HepG2 (cell line): ENCODE measurements around the gene ZFPL1. TPM values are rescaled to one million over a fixed set of nuclear protein-coding genes. Genes with fewer than 3 reads are reported as not detected.

Experiments used
- DNMT1 ChIP-seq: sonication (generic); formaldehyde crosslinking; IDR thresholded peaks from 2 replicates; pipeline ENCODE4 v1.5.1; 2020; ENCODE audit warnings: mild to moderate bottlenecking, missing genetic modification reagents
- EEA1 ChIP-seq: sonication (generic); formaldehyde crosslinking; IDR thresholded peaks from 2 replicates; pipeline ENCODE4 v1.5.1; 2020; ENCODE audit warnings: mild to moderate bottlenecking, missing genetic modification reagents, borderline replicate concordance
- GABPB1 ChIP-seq: IDR thresholded peaks from 2 replicates; pipeline ENCODE4 v1.6.1; 2016; ENCODE audit warnings: mild to moderate bottlenecking, missing genetic modification reagents, moderate library complexity, missing compliant biosample characterization
- JDP2 ChIP-seq: sonication (generic); formaldehyde crosslinking; IDR thresholded peaks from 2 replicates; pipeline ENCODE4 v1.8.1; 2022; ENCODE audit warnings: missing genetic modification reagents, borderline replicate concordance
- MAX ChIP-seq: IDR thresholded peaks from 2 replicates; pipeline ENCODE4 v1.6.1; 2012; ENCODE audit warnings: inconsistent platforms
- MED8 ChIP-seq: sonication (generic); formaldehyde crosslinking; IDR thresholded peaks from 2 replicates; pipeline ENCODE4 v1.8.1; 2023; ENCODE audit warnings: mild to moderate bottlenecking, missing genetic modification reagents; ENCODE audit not compliant: insufficient replicate concordance
- MEF2D ChIP-seq: sonication (generic); formaldehyde crosslinking; IDR thresholded peaks from 2 replicates; pipeline ENCODE4 v1.5.1; 2020; ENCODE audit warnings: mild to moderate bottlenecking, missing genetic modification reagents
- MTF2 ChIP-seq: sonication (generic); formaldehyde crosslinking; IDR thresholded peaks from 2 replicates; pipeline ENCODE4 v1.5.0; 2020; ENCODE audit warnings: missing genetic modification reagents, borderline replicate concordance
- NPAS2 ChIP-seq: sonication (generic); formaldehyde crosslinking; IDR thresholded peaks from 2 replicates; pipeline ENCODE4 v1.8.0; 2022; ENCODE audit warnings: mild to moderate bottlenecking, missing genetic modification reagents, borderline replicate concordance
- NRL ChIP-seq: sonication (generic); formaldehyde crosslinking; IDR thresholded peaks from 2 replicates; pipeline ENCODE4 v1.5.0; 2020; ENCODE audit warnings: missing genetic modification reagents, mild to moderate bottlenecking, moderate library complexity, borderline replicate concordance
- ZBTB10 ChIP-seq: sonication (generic); formaldehyde crosslinking; IDR thresholded peaks from 2 replicates; pipeline ENCODE4 v1.4.0; 2020; ENCODE audit warnings: missing genetic modification reagents, borderline replicate concordance
- ZBTB38 ChIP-seq: sonication (generic); formaldehyde crosslinking; IDR thresholded peaks from 2 replicates; pipeline ENCODE4 v1.5.1; 2020; ENCODE audit warnings: mild to moderate bottlenecking, missing genetic modification reagents
- ZNF337 ChIP-seq: sonication (generic); formaldehyde crosslinking; IDR thresholded peaks from 2 replicates; pipeline ENCODE4 v1.5.1; 2020; ENCODE audit warnings: missing genetic modification reagents, low read depth, mild to moderate bottlenecking, borderline replicate concordance
- ZNF589 ChIP-seq: sonication (generic); formaldehyde crosslinking; conservative IDR thresholded peaks from 2 replicates; pipeline ENCODE4 v1.8.0; 2022; ENCODE audit warnings: mild to moderate bottlenecking, moderate library complexity, missing genetic modification reagents
- ZSCAN9 ChIP-seq: IDR thresholded peaks from 2 replicates; pipeline ENCODE4 v1.6.1; 2016; ENCODE audit warnings: borderline replicate concordance
- polyA plus RNA-seq, 8 experiments: library from polyadenylated mRNA; depleted of rRNA in 3 of 8; stranded (reverse) in 7 of 8; unstranded in 1 of 8; fragments of >200 nt; fragmentation: Illumina TruSeq in 4 of 8; extraction: Trizol in 4 of 8; gene quantifications; 2 replicates each; pipeline versions ENCODE4 v1.2.1 to v1.2.3, GENCODE V29; 2011 to 2016; ENCODE audit warnings: low read depth in 4 of 8, missing spikeins in 1 of 8, mixed read lengths in 1 of 8; ENCODE audit not compliant: insufficient read depth in 1 of 8
- total RNA-seq, 5 experiments: library from RNA; depleted of rRNA; stranded (reverse); fragments of >200 nt; fragmentation: Illumina TruSeq; extraction: Trizol; gene quantifications; 2 replicates each; pipeline ENCODE4 v1.2.3, GENCODE V29; 2016; ENCODE audit warnings: low read depth in 1 of 5
- TF ChIP-seq, protein P1 (sequence below): sonication (generic); formaldehyde crosslinking; IDR thresholded peaks from 2 replicates; pipeline ENCODE4 v1.5.0; 2020; ENCODE audit warnings: mild to moderate bottlenecking, missing genetic modification reagents
- TF ChIP-seq, protein P2 (sequence below): IDR thresholded peaks from 2 replicates; pipeline ENCODE4 v1.6.1; 2016; ENCODE audit warnings: low read depth, borderline replicate concordance
- TF ChIP-seq, protein P3 (sequence below): sonication (generic); formaldehyde crosslinking; IDR thresholded peaks from 2 replicates; pipeline ENCODE4 v1.5.1; 2020; ENCODE audit warnings: mild to moderate bottlenecking, missing genetic modification reagents, moderate library complexity
- TF ChIP-seq, protein P4 (sequence below): sonication (generic); formaldehyde crosslinking; IDR thresholded peaks from 2 replicates; pipeline ENCODE4 v1.4.0; 2020; ENCODE audit warnings: missing genetic modification reagents, borderline replicate concordance

Gene ZFPL1
- total and polyA plus RNA-seq, 2 of the 13 experiments (the other 11 are each of a cell fraction or from before 2014, with no cell fraction given) = 32.2 to 56.0 TPM

DNA sequence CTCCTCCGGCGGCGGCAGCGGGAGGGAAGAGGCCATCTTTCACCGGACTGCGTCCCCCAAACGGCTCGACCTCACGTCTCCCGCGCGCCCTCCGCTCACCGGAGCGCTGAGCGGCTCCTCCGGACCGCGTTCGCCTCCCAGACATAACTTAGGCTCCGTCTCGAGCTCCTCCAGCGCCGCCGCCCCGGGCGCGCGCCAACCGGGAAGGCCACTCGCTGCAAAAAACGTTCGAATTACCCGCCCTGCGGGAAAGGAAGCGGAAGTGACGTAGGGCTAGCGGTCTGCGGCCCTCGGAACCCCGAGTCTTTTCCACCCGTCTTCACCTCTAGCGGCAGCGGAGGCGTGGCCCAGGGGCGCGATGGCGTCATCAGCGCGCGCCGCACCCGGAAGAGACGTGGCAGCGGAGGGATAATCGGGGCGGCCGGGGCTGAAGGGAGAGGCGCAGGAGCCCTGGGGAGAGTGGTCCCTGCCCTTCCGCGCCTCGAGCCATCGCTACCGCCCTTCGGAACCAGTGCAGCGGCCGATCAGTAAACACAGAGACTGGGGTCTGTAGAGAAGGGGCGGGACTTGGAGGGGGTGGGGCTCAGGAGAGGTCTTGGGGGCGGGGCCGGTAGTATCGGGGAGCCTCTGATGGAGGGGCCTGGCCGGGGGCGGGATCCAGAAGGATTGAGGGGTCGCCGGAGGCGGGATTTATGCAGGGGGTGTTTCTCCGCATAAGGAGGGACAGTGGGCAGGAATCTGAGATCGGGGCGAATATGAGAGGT is at the start of gene ZFPL1, which contains the start of gene CDCA5 (continued):
- TF ChIP-seq, protein P1, sequence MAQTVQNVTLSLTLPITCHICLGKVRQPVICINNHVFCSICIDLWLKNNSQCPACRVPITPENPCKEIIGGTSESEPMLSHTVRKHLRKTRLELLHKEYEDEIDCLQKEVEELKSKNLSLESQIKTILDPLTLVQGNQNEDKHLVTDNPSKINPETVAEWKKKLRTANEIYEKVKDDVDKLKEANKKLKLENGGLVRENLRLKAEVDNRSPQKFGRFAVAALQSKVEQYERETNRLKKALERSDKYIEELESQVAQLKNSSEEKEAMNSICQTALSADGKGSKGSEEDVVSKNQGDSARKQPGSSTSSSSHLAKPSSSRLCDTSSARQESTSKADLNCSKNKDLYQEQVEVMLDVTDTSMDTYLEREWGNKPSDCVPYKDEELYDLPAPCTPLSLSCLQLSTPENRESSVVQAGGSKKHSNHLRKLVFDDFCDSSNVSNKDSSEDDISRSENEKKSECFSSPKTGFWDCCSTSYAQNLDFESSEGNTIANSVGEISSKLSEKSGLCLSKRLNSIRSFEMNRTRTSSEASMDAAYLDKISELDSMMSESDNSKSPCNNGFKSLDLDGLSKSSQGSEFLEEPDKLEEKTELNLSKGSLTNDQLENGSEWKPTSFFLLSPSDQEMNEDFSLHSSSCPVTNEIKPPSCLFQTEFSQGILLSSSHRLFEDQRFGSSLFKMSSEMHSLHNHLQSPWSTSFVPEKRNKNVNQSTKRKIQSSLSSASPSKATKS (CRISPR knock-in tag) = no peak
- TF ChIP-seq MAX (peak; percentile 86), MEF2D (peak; percentile 59), ZBTB38 (CRISPR knock-in tag) (peak; percentile 71; the same call in 1 of the 2 replicates), ZSCAN9 (CRISPR knock-in tag) (peak; percentile 56; the same call in 1 of the 2 replicates), JDP2 (CRISPR knock-in tag) (peak; percentile 66; the same call in 1 of the 2 replicates), DNMT1 (CRISPR knock-in tag) (no peak), EEA1 (CRISPR knock-in tag) (no peak), GABPB1 (peak; percentile 100), ZNF337 (CRISPR knock-in tag) (0 out of 2 replicates have a peak, but pooled peaks have one; percentile 35), ZNF589 (peak; percentile 91), NPAS2 (CRISPR knock-in tag) (no peak), NRL (CRISPR knock-in tag) (0 out of 2 replicates have a peak, but pooled peaks have one; percentile 34), MED8 (CRISPR knock-in tag) (no peak), ZBTB10 (CRISPR knock-in tag) (peak; percentile 84; the same call in 1 of the 2 replicates), MTF2 (CRISPR knock-in tag) (no peak)
- TF ChIP-seq, protein P2, sequence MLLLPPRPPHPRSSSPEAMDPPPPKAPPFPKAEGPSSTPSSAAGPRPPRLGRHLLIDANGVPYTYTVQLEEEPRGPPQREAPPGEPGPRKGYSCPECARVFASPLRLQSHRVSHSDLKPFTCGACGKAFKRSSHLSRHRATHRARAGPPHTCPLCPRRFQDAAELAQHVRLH = peak; percentile 71; the same call in 1 of the 2 replicates
- TF ChIP-seq, protein P3, sequence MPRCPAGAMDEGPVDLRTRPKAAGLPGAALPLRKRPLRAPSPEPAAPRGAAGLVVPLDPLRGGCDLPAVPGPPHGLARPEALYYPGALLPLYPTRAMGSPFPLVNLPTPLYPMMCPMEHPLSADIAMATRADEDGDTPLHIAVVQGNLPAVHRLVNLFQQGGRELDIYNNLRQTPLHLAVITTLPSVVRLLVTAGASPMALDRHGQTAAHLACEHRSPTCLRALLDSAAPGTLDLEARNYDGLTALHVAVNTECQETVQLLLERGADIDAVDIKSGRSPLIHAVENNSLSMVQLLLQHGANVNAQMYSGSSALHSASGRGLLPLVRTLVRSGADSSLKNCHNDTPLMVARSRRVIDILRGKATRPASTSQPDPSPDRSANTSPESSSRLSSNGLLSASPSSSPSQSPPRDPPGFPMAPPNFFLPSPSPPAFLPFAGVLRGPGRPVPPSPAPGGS (CRISPR knock-in tag) = 0 out of 2 replicates have a peak, but pooled peaks have one; percentile 68
- TF ChIP-seq, protein P4, sequence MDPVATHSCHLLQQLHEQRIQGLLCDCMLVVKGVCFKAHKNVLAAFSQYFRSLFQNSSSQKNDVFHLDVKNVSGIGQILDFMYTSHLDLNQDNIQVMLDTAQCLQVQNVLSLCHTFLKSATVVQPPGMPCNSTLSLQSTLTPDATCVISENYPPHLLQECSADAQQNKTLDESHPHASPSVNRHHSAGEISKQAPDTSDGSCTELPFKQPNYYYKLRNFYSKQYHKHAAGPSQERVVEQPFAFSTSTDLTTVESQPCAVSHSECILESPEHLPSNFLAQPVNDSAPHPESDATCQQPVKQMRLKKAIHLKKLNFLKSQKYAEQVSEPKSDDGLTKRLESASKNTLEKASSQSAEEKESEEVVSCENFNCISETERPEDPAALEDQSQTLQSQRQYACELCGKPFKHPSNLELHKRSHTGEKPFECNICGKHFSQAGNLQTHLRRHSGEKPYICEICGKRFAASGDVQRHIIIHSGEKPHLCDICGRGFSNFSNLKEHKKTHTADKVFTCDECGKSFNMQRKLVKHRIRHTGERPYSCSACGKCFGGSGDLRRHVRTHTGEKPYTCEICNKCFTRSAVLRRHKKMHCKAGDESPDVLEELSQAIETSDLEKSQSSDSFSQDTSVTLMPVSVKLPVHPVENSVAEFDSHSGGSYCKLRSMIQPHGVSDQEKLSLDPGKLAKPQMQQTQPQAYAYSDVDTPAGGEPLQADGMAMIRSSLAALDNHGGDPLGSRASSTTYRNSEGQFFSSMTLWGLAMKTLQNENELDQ = no peak
